BLaER1 (cell line): Measurements from ENCODE around the gene HLF.

Source experiments
- H3K27ac ChIP-seq: shearing (Covaris generic); formaldehyde crosslinking; 2 replicates; pipeline ENCODE4 v1.8.1; 2022
- H3K27me3 ChIP-seq: shearing (Covaris generic); formaldehyde crosslinking; 2 replicates; pipeline ENCODE4 v1.8.1; 2022
- H3K36me3 ChIP-seq: shearing (Covaris generic); formaldehyde crosslinking; 2 replicates; pipeline ENCODE4 v1.8.1; 2022
- H3K4me1 ChIP-seq: shearing (Covaris generic); formaldehyde crosslinking; 2 replicates; pipeline ENCODE4 v1.8.1; 2022
- H3K4me2 ChIP-seq: shearing (Covaris generic); formaldehyde crosslinking; 2 replicates; pipeline ENCODE4 v1.8.1; 2022
- H3K4me3 ChIP-seq: shearing (Covaris generic); formaldehyde crosslinking; 2 replicates; pipeline ENCODE4 v1.8.1; 2022
- H3K9ac ChIP-seq: shearing (Covaris generic); formaldehyde crosslinking; 2 replicates; pipeline ENCODE4 v1.8.1; 2022
- H3K9me3 ChIP-seq: shearing (Covaris generic); formaldehyde crosslinking; 2 replicates; pipeline ENCODE4 v1.8.1; 2022
- H4K20me1 ChIP-seq: shearing (Covaris generic); formaldehyde crosslinking; 2 replicates; pipeline ENCODE4 v1.8.1; 2022
- Cebpa-rat ChIP-seq: shearing (Covaris generic); IDR thresholded peaks from 2 replicates; pipeline ENCODE4 v1.8.1; 2022

Gene HLF

DNA sequence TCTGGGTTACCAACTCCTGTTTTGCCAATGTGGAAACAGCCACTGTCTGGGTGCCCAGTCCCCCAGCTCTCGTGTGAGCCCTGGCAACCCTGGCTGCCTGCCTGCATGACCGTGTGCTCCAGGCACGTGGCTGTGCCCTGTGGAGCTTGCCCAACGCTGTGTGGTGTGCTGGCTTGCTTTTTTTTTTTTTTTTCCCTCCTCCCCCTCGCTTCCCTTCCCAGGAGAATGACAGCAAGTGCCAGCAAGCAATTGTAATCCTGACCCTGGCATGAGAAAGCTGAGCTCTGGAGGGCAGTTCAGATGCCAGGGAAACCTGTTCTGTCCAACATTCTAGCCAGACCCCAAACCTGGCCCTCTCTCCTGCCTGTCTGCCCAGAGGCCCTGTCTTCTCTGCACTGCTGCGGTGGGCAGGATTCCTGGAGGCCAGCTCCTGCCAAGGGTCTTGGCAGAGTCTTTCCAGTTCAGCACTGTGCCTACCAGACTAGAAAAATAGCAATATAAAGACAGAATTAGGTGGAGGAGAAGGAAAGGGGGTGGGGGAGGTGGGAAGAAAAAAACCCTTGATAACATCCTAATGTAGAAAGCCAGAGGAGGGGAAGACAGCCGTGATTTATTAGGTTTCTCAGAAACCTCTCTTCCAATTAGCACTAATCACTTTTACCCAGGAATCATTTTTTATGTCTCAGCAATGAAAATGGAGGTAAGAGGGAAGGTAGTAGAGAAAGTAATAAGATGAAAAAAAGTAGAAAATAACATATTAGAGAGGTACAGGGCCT lies 9.0 kb downstream of the HLF start:
- Histone ChIP-seq H3K9ac (no peak overlapping the region), H3K4me2 (no peak overlapping the region), H3K36me3 (no peaks in the 10 kb centered on the region), H3K27ac (no peak overlapping the region), H3K9me3 (no peaks in the 10 kb centered on the region), H3K4me3 (no peak overlapping the region), H3K4me1 (peaks cover 7% of the 10 kb centered on the region), H4K20me1 (no peaks in the 10 kb centered on the region), H3K27me3 (peaks cover 2% of the 10 kb centered on the region; the same call in 1 of the 2 replicates)
- no peak for TF ChIP-seq Cebpa-rat

- Histone ChIP-seq H3K4me3 (no peak overlapping the region), H3K9ac (no peak overlapping the region), H4K20me1 (no peaks in the 10 kb centered on the region), H3K4me1 (peaks cover 7% of the 10 kb centered on the region), H3K36me3 (no peaks in the 10 kb centered on the region), H3K4me2 (no peak overlapping the region), H3K27ac (no peak overlapping the region), H3K9me3 (no peaks in the 10 kb centered on the region), H3K27me3 (no peaks in the 10 kb centered on the region)
- no peak for TF ChIP-seq Cebpa-rat
These were observed 9.8 kb downstream of the HLF start for GRCh38 chr17:55274355-55275255.

DNA sequence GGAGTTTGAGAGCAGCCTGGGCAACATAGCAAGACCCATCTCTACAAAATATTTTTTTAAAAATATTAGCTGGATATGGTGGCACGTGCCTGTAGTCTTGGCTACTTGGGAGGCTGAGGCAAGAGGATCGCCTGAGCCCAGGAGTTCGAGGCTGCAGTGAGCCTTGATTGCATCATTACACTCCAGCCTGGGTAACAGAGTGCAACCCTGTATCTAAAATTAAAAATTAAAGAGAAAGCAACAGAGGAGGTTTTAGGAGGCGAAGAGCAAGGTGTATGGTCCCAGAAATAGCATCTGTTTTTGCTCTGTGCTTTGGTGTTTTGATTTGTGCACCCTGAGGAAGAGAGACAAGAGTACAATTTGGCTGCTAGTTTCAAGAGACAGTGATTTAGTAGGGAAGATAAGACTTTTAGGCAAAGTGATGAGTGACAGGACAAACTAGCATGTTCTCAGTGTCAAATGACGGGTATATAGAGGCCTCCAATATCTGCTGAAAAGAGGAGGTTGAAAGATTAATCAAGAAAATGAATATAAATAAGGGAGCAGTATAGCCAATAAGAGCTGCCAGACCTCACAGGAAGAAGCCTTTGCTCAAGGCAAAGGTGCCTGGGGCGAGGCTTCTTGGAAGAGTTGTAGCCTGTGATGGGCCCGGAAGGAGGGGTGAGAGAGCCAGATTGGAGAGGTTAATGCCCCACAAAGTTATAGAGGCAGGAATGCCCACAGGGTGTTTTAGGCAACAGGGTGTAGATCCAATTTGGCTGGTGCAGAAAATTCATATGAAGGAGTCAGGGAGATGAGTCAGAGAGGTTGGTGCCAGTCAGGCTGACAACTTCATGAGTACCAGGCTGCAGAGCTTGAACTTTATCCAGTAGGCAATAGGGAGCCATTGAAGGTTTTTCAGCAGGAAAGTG lies 11.4 kb downstream of the HLF start:
- no peak for TF ChIP-seq Cebpa-rat
- no peaks in the 10 kb centered on the region for H4K20me1 ChIP-seq
- peaks cover 7% of the 10 kb centered on the region for H3K4me1 ChIP-seq
- H3K27ac ChIP-seq = no peak overlapping the region
- H3K36me3 ChIP-seq = no peaks in the 10 kb centered on the region
- no peaks in the 10 kb centered on the region for H3K27me3 ChIP-seq
- no peak overlapping the region for H3K4me3 ChIP-seq
- no peak overlapping the region for H3K4me2 ChIP-seq
- H3K9ac ChIP-seq = no peak overlapping the region
- no peaks in the 10 kb centered on the region for H3K9me3 ChIP-seq

- H3K27me3 ChIP-seq = no peaks in the 10 kb centered on the region
- H3K9me3 ChIP-seq = no peaks in the 10 kb centered on the region
- H3K9ac ChIP-seq = no peak overlapping the region
- no peak overlapping the region for H3K4me2 ChIP-seq
- H4K20me1 ChIP-seq = no peaks in the 10 kb centered on the region
- H3K4me1 ChIP-seq = no peaks in the 10 kb centered on the region
- no peaks in the 10 kb centered on the region for H3K36me3 ChIP-seq
- no peak for TF ChIP-seq Cebpa-rat
- H3K27ac ChIP-seq = no peak overlapping the region
- no peak overlapping the region for H3K4me3 ChIP-seq
These were observed 13.6 kb downstream of the HLF start for GRCh38 chr17:55278173-55278961.

DNA sequence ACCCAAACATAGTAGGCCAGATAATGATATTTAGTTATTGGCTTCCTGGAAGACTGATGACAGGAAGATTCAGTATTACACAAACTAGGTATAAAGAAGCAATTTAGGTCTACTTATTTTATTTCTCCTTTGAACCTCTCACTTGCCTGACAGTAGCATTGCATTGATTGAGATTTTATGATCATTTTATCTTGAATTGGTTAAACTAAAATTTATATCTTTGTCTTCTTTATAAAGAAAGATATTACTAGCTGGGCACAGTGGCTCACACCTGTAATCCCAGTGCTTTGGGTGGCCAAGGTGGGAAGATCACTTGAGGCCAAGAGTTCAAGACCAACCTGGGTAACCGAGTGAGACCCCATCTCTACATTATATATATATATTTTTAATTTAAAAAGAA lies 14.4 kb downstream of the HLF start:
- H3K9ac ChIP-seq = no peak overlapping the region
- no peaks in the 10 kb centered on the region for H3K27me3 ChIP-seq
- H3K4me1 ChIP-seq = no peaks in the 10 kb centered on the region
- H3K36me3 ChIP-seq = no peaks in the 10 kb centered on the region
- no peak overlapping the region for H3K4me2 ChIP-seq
- no peaks in the 10 kb centered on the region for H3K9me3 ChIP-seq
- H3K27ac ChIP-seq = no peak overlapping the region
- TF ChIP-seq Cebpa-rat = no peak
- H4K20me1 ChIP-seq = no peaks in the 10 kb centered on the region
- no peak overlapping the region for H3K4me3 ChIP-seq

DNA sequence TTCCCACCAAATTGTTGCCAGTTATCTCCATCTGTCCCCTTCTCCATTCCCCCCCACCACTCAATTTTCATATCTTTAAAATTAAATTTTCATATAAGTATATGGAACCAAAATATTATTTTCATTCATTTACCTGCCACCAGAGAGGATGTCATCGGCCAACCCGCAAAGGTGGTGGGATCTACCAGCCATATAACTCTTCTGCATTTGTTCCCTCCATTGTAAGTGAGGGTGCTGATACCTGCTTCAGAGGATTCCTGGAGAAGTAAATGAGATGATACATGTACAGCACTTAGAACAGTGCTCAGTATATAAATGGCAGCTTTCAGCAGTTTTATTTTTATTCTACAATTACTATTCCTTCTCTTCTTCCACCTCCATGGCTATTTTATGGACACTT lies 15.0 kb downstream of the HLF start:
- no peaks in the 10 kb centered on the region for H3K4me1 ChIP-seq
- H3K27me3 ChIP-seq = no peaks in the 10 kb centered on the region
- no peak overlapping the region for H3K27ac ChIP-seq
- no peak overlapping the region for H3K4me3 ChIP-seq
- H3K9me3 ChIP-seq = no peaks in the 10 kb centered on the region
- no peaks in the 10 kb centered on the region for H3K36me3 ChIP-seq
- H3K4me2 ChIP-seq = no peak overlapping the region
- no peak for TF ChIP-seq Cebpa-rat
- H4K20me1 ChIP-seq = no peaks in the 10 kb centered on the region
- no peak overlapping the region for H3K9ac ChIP-seq

DNA sequence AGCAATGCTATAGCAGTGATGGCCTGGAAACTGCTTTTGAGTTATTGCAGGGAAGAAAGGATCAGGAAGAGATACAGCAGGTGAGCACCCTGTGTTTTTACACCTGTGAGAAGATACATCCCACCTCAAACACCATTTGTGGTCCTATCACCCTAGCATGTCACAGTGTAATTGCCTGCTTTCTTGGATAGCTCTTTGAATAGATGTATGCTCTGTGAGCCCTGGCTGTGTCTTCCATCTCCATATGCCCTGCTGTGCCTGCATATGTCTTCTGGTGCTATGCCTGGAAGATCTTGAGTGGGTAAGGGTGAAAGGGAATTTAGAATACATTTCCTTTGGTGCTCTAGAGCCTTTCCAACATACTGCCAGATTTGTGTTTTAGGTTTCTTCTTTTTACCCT lies 15.5 kb downstream of the HLF start:
- Histone ChIP-seq H3K36me3 (no peaks in the 10 kb centered on the region), H3K9ac (no peak overlapping the region), H4K20me1 (no peaks in the 10 kb centered on the region), H3K27ac (no peak overlapping the region), H3K4me2 (no peak overlapping the region), H3K4me1 (no peaks in the 10 kb centered on the region), H3K4me3 (no peak overlapping the region), H3K9me3 (no peaks in the 10 kb centered on the region), H3K27me3 (no peaks in the 10 kb centered on the region)
- TF ChIP-seq Cebpa-rat = no peak

DNA sequence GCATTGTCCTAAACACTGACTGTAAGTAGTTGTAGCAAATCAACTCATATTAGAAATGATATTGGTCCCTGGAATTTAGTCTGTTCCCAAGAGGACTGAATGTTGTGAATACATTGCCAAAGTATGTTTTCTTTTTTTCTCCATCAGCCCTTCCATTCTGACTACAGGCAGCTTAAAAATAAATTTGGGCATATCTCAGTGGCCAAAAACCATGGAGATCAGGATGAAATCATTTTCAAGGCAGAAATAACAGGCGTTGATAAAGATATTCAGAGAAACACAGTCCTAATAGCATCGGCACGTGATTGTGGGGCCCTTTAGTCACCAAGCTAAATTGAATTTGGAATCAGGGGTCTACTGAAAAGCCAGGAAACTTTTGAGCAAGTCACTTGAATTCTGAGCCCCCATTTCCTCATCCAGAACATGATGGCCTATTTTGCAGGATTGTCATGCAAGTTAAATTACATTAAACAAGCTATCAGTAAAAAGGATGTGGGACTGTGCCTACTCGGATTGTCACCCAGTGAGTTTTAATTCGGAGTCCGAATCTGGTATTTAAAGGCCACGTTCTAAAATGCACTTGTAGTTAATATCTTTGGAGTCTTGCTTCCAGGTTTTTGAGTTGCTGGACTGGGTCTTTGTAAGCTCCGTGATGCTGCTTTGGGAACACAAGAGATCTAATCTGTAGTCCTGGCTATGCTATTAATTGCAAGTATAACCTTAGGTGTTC lies 17.1 kb downstream of the HLF start:
- Histone ChIP-seq H3K4me1 (no peaks in the 10 kb centered on the region), H3K27ac (no peak overlapping the region), H3K9ac (no peak overlapping the region), H3K4me2 (no peak overlapping the region), H3K9me3 (no peaks in the 10 kb centered on the region), H3K36me3 (no peaks in the 10 kb centered on the region), H3K4me3 (no peak overlapping the region), H3K27me3 (no peaks in the 10 kb centered on the region), H4K20me1 (no peaks in the 10 kb centered on the region)
- TF ChIP-seq Cebpa-rat = no peak
